HG02943 (cell line): ENCODE data around the gene OR2V1.
"Not testable (repeated sequence)": the region's sequence is repeated elsewhere in the genome, so short reads cannot be mapped to it uniquely, and the experiment has no call there.

ENCODE experiments used
- ATAC-seq: cut with Tn5 transposase; IDR thresholded peaks from one replicate; pipeline ENCODE4 v1.9.1; 2021; ENCODE audit warnings: mild to moderate bottlenecking, low read depth, moderate library complexity; ENCODE audit not compliant: unreplicated experiment

OR2V1 gene

GRCh38 chr5:181105391-181106025 is 25.5 kb downstream of the OR2V1 start:
- ATAC-seq, result no peak

DNA sequence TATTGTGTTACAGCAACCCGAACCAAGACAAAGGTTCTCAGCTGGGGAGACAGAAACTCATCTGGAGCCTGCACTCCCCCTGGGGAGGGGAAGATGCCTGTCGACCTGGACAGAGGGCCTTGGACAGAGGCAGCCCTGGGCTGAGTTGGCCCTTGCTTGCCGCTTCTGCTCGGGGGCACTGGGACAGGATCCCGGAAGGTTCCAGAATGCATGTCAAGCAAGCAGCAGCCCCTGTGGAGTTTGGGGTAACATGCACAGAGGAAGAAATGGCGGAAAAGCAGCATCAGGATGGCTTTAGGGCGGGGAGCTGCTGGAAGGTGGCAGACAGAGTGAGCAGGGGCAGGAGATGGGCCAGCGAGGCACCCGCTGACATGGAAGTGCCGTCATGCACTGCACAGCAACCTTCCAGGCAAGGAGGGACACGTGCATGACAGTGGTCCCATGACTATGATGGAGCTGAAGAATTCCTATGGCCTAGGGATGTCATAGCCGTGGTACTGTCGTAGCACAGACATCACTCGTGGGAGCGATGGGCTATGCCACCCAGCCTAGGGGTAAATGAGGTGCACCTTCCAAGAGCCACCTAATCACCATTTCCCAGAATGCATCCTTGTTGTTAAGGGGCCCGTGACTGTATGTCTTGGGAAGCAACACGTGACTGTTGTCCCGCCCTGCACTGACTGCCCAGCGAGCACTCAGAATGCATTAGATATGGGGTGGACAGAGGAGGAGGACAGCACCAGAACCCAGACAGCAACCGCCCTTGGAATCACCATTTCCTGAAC is 26.2 kb downstream of the OR2V1 start:
- ATAC-seq, result not testable (repeated sequence)

DNA sequence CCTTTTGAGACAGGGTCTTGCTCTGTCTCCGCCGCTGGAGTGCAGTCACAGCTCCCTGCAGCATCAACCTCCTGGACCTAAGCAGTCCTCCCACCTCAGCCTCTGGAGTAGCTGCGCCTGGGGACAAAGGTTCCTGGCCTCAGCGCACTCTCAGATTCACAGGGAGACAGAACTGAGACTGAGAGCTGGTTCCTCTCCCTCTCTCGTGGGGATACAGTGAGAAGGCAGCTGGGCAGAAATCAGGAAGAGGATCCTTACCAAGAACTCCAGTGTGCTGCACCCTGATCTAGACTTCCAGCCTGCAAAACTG is 26.8 kb downstream of the OR2V1 start:
- ATAC-seq, result not testable (repeated sequence)

DNA sequence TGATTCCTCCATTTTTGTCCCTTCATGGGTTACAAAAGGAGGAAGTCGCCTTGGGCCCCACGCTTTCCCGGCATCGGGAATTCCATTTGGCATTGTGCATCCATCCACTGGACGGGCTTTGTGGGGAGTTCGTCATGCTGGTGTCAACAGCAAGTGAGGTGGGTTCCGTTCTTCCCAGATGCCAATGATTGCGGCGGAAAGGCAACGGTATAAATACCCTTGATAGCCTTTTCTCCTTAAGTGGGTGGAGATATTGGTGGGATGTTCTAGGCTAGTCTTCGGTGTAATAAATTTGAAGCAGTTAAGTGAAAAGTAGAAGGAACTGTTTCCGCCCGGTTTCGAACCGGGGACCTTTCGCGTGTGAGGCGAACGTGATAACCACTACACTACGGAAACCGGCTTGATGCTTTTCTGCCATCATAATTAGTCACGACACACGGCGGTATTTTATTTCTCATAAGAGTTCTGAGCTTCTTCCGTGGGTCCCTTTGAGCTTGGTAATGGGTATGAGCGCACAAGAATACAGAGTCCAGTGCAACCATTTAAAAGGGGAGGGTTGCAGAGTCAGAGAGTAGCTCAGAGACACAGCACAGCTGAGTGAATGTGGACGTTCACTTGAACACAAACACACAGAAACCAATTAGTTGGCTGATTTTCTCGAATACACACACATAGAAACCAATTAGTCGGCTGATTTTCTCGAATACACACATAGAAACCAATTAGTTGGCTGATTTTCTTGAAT is 28.9 kb downstream of the OR2V1 start:
- not testable (repeated sequence) for ATAC-seq

- not testable (repeated sequence) for ATAC-seq
These were observed 29.8 kb downstream of the OR2V1 start for GRCh38 chr5:181101030-181101641.

GRCh38 chr5:181100121-181100875 is 30.7 kb downstream of the OR2V1 start:
- no peak for ATAC-seq

DNA sequence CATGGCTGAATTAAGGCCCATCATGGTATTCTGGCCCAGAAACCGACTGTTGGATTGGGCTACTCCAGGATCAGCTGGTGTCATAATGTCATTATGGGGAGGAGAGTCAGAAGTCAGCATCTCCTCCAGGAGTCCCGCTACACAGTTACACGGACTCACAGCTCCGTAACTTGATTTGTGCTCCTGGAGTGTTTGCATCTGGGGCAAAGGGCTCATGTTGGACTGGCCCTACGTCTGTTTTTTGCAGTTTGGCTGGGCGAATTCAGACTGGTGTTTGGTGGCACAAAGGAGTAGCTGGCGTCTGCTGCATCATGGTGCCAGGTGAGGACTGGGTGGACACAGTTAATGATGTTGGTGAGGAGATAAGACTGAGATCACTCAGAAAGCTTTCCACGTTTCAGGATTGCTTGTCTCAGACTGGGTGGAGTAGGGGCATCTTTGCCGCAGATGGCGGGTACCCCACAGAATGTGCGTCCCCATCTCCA is 31.3 kb downstream of the OR2V1 start:
- ATAC-seq, result no peak

DNA sequence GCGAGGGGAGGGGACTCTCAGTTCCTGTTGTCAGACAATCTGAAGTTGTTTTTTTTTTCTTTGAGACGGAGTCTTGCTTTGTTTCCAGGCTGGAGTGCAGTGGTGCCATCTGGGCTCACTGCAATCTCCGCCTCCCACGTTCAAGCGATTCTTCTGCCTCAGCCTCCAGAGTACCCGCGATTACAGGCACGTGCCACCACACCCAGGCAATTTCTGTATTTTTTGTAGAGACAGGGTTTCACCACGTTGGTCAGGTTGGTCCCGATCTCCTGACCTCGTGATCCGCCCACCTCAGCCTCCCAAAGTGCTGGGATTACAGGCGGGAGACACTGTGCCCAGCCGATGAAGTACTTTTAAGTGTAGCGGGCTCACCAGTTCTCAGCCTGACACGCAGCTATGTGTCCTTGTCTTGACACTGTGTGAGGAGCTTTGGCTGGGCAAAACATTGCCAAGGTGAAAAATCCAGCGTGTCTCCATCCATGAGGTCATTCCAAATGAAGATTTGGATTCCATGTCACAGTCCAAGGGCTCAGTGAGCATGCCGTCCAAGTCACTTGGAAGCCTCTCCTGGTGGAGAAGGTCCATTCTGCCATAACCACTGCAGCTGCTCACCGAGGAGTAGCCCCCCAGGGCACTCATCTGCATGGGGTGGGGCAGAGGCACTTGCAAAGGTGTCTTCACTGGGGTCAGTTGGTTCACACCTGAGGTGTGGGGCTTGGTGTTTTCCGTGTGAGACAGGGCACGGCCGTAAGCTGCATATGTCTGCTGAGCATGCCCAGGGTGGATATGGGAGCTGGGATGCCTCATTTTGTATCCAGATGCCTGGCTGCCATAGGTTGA is 32.0 kb downstream of the OR2V1 start:
- no peak for ATAC-seq

GRCh38 chr5:181097759-181098491 is 33.0 kb downstream of the OR2V1 start:
- ATAC-seq, result not testable (repeated sequence)

DNA sequence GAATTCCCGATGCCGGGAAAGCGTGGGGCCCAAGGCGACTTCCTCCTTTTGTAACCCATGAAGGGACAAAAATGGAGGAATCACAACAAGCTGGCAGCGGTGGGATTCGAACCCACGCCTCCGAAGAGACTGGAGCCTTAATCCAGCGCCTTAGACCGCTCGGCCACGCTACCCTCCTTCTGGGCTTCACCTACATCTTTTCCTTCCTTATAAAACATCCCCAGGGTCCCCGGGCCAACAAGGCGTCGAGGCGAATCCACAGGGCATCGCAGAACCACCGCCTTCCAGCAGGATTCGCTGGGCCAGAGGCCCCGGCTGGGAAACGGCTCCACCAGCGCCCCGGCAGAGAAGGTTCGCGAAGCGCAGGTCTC is 33.6 kb downstream of the OR2V1 start:
- ATAC-seq, result not testable (repeated sequence)

- ATAC-seq, result not testable (repeated sequence)
These were observed 34.1 kb downstream of the OR2V1 start for GRCh38 chr5:181096721-181097382.

DNA sequence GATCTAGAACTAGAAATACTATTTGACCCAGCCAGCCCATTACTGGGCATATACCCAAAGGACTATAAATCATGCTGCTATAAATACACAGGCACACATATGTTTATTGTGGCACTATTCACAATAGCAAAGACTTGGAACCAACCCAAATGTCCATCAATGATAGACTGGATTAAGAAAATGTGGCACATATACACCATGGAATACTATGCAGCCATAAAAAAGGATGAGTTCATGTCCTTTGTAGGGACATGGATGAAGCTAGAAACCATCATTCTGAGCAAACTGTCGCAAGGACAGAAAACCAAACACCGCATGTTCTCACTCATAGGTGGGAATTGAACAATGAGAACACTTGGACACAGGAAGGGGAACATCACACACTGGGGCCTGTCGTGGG is 35.8 kb downstream of the OR2V1 start:
- not testable (repeated sequence) for ATAC-seq

DNA sequence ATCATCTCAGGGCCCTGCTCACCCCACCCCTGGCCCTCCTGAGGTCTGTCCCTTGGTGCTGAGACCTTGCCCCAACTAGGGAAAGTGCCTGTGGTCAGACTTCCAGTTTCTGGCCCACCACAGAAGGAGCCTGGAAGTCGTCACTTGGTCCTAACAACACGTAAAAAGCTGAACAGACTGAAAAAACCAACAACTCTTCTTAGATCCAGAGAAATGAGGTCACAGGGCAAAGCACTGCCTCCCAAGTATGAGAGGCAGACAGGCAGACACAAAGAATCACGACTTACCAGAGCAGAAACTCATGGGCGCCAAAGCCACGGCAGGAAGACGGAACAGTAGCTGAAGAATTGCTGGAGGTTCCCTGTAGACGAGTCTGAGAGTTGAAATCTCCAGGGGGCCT is 38.5 kb downstream of the OR2V1 start:
- ATAC-seq, result no peak

- no peak for ATAC-seq
These were observed 42.7 kb downstream of the OR2V1 start for GRCh38 chr5:181088289-181088688.

- ATAC-seq, result no peak
These were observed 43.7 kb downstream of the OR2V1 start for GRCh38 chr5:181087309-181087708.

GRCh38 chr5:181086884-181087205 is 44.1 kb downstream of the OR2V1 start:
- ATAC-seq, result no peak

DNA sequence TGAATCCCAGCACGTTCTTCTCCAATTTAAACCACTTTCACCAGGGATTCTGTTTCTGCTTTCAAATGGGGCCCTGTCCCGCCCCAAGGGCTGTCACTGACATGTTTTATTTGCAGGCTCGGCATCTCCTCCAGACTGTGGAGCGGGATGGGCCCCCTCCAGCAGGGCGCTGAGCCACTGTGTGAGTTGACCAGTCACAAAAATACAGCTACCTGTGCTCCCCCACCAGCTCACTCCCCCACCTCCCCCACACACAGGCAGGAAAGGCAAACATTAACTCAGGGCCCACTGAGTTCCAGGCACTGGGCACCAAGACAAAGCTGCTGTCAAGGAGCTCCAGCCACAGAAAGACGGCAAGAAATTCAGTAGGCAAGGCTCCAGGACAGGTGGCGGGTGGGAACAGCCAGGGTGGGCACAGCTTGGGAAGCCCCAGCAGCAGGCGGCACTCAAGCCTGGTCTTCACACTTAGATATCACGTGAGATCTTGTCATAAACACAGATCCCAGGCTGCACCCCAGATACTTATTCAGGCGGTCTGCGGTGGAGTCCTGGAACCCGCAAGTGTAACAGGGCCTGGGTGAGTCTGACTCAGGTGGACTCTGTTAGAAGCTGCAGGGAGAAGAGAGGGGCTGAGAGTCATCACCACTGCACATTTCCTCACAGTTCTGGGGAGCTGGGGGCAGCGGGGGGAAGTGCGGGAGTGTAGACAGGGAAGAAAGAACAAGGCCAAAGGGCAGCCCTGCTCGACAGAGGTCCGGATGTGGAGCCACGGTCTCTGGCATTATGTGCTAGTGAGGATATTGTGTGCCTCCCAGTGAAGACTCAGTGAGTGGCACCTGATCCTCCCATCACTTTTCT is 44.7 kb downstream of the OR2V1 start:
- ATAC-seq, result no peak
